Spleen (tissue), 7 donors: ENCODE measurements around the gene DOCK2.

ENCODE experiments used
- POLR2AphosphoS5 ChIP-seq, 3 donors: sonication (generic); formaldehyde crosslinking; IDR thresholded peaks; one replicate each; pipeline ENCODE4 v1.5.1; 2017; ENCODE audit warnings: antibody characterized with exemption in 3 of 3
- TF ChIP-seq, protein P1 (sequence below), 11 experiments: fragments of 200-600 bp in 7 of 11; fragments of 450-650 bp in 4 of 11; sonication (generic) in 4 of 11; IDR thresholded peaks in 8 of 11; conservative IDR thresholded peaks in 3 of 11; 1 replicate in 7 of 11; 2 replicates in 4 of 11; pipeline versions ENCODE4 v1.4.0 to v1.8.0; 2016 to 2021; ENCODE audit warnings: antibody characterized with exemption in 11 of 11, inconsistent platforms in 4 of 11, mild to moderate bottlenecking in 1 of 11
- donor health status: DM: no; HTN: no; CAD: no; lungs with moderate emphysema.
- donor health status: DM: no; HTN: no; CAD: no.
- donor health status: DM: no; HTN: no; CAD: no.

DNA sequence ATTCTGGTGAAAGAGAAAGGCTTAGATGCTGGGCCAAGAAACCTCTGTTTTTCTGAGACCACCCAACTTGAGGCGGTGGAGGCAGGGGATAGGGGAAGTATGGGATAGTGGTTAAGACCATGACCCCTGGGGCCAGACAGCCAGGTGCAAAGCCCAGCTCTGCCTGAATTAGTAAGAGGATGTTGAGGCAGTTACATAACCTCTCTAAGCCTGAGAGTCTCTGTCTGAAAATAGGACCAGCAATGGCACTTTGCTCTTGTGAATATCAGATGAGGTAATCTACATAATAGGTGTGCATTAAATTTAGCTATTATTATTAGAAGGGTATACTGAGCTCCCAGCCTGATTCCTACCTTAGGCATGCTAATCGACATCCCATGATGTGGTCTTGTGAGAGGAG lies 68.2 kb downstream of the DOCK2 start:
- TF ChIP-seq, protein P1, sequence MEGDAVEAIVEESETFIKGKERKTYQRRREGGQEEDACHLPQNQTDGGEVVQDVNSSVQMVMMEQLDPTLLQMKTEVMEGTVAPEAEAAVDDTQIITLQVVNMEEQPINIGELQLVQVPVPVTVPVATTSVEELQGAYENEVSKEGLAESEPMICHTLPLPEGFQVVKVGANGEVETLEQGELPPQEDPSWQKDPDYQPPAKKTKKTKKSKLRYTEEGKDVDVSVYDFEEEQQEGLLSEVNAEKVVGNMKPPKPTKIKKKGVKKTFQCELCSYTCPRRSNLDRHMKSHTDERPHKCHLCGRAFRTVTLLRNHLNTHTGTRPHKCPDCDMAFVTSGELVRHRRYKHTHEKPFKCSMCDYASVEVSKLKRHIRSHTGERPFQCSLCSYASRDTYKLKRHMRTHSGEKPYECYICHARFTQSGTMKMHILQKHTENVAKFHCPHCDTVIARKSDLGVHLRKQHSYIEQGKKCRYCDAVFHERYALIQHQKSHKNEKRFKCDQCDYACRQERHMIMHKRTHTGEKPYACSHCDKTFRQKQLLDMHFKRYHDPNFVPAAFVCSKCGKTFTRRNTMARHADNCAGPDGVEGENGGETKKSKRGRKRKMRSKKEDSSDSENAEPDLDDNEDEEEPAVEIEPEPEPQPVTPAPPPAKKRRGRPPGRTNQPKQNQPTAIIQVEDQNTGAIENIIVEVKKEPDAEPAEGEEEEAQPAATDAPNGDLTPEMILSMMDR (IDR thresholded peaks at IDR 0.05 in 8 of 11, conservative IDR thresholded peaks at IDR 0.05 in 3 of 11), result no peak
- no peak for TF ChIP-seq POLR2AphosphoS5 (IDR thresholded peaks at IDR 0.05)
